ENCODE results near the gene XPNPEP2.

XPNPEP2 gene

DNA sequence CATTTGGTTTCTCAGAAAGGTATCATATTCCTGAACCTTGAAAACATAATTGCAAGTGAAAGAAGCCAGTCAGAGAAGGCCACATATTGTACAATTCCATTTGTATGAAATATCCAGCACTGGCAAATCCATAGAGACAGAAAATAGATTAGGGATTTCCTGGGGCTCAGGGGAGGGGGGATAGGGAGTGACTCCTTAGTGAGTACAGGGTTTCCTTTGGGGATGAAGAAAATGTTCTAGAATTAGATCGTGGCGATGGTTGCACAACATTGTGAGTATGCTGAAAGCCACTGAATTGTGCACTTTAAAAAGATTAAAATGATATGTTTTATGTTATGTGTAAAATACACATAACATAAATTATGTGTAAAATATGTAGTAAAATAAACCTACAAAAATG lies 10.3 kb downstream of the XPNPEP2 start:
- no peak overlapping the region for H3K9ac ChIP-seq (ENCODE audit: low read depth, low read length)
- peaks cover 26% of the 10 kb centered on the region for H3K4me1 ChIP-seq (ENCODE audit: insufficient read depth, low read length)
- no peaks in the 10 kb centered on the region for H3K9me3 ChIP-seq (ENCODE audit: control insufficient read depth, insufficient read depth, low read length)

DNA sequence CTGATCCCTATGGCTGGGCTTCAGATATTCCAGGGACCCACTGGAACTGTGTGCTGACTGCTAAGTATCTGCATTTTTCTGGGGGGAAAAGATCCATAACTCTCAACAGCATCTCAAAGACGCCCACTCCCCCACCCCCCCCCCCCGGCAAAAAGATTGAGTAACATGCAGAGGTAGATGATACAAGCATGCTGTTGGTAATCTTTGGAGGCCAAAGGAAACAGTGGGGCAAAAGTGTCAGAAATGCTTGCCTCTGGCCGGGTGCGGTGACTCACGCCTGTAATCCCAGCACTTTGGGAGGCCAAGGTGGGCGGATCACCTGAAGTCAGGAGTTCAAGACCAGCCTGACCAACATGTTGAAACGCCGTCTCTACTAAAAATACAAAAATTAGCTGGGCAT lies 12.2 kb downstream of the XPNPEP2 start:
- Histone ChIP-seq H3K36me3 (ENCODE audit: insufficient read depth, low read length) (no peaks in the 10 kb centered on the region), H3K9ac (ENCODE audit: low read depth, low read length) (no peak overlapping the region), H3K4me1 (ENCODE audit: insufficient read depth, low read length) (peaks cover 32% of the 10 kb centered on the region), H3K9me3 (ENCODE audit: control insufficient read depth, insufficient read depth, low read length) (no peaks in the 10 kb centered on the region)

More for the DNA sequence above, 10.3 kb downstream of the XPNPEP2 start:
- no peaks in the 10 kb centered on the region for H3K36me3 ChIP-seq (ENCODE audit: insufficient read depth, low read length)

DNA sequence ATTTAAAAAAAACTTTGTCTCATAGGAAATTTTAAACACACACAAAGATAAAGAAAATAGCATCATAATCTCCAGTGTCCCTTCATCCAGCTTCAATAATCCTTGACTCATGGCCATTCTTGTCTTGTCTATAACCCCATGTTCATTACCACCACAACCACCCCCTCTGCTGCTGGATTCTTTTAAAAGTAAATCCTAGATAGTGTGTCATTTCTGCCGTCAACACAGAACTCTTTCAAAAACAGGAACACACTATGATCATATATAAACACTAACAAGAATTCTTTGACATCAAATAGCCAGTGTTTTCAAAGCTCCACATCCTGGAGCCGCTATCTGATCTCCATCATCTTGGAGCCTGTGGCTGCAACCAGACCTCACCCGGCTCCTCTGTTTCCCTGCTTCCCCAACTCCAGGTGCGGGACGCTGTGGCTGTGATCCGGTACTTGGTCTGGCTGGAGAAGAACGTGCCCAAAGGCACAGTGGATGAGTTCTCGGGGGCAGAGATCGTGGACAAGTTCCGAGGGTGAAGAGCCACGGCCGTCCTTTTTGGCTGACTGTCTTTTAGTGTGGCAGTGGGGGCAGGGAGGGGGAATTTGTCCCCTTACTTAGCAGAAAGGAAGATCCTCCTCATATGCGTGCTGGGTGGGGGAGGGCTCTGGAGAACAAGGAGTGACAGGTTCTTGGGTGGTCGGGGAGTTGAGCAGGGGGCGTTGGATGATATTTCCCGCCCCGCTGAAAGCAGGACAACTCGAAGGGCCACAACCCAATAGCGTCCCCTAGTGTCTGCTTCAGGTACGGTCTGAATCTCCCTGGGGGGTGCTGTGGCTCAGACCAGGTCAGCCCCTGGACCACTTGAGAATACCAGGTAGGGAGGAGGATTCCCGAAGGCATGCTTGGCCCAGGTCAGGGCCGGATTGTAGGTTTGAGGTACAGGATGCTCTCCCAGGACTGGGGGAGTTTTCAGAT lies 15.6 kb downstream of the XPNPEP2 start:
- Histone ChIP-seq H3K4me1 (ENCODE audit: insufficient read depth, low read length) (peaks cover 9% of the 10 kb centered on the region; the same call in 1 of the 2 replicates), H3K9me3 (ENCODE audit: control insufficient read depth, insufficient read depth, low read length) (no peaks in the 10 kb centered on the region)

DNA sequence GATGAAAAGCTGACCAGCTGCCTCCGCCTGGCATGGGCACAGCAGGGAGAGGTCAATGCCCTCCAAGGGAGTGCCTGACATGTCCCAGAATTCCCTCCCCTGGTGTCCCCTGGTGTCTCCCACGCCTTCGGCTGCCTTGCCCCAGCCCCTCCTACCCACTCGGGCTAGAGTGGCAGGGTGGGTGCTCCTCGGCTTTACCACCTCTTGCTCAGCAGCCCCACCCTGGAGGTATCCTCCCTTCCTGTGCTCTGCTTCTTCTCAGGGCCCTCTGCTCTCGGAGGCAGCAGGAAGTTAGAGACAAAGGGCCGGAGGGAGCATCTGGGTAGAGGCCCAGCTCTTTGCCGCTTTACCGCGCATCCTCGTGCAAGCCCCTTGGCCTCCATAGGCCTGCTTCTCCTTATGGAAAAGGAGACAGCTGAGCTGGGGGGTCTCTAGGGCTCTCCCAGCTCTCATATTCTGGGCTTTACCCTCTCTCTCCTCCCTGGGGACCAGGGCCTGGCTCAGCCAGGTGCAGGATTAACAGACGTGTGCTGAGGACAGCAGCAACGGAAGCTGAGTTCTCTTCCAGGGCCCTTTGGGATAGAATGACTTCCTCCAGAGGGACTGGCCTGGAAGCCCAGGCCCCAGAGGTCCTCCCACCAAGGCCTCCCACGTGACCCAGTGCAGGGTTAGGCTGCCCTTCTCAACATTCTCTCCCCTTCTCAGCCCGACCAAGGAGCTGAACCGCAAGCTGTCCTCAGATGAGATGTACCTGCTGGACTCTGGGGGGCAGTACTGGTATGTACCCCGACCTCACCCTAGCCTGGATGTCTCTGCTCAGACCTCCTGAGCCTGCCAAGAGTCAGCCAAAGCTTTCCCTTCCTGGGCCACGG lies 17.2 kb downstream of the XPNPEP2 start:
- Histone ChIP-seq H3K9ac (ENCODE audit: low read depth, low read length) (no peak overlapping the region), H3K4me1 (ENCODE audit: insufficient read depth, low read length) (peaks cover 9% of the 10 kb centered on the region; the same call in 1 of the 2 replicates), H3K9me3 (ENCODE audit: control insufficient read depth, insufficient read depth, low read length) (no peaks in the 10 kb centered on the region), H3K36me3 (ENCODE audit: insufficient read depth, low read length) (no peaks in the 10 kb centered on the region)

More for the DNA sequence above, 15.6 kb downstream of the XPNPEP2 start:
- H3K36me3 ChIP-seq (ENCODE audit: insufficient read depth, low read length) = no peaks in the 10 kb centered on the region
- no peak overlapping the region; the same call in 1 of the 2 replicates for H3K9ac ChIP-seq (ENCODE audit: low read depth, low read length)

DNA sequence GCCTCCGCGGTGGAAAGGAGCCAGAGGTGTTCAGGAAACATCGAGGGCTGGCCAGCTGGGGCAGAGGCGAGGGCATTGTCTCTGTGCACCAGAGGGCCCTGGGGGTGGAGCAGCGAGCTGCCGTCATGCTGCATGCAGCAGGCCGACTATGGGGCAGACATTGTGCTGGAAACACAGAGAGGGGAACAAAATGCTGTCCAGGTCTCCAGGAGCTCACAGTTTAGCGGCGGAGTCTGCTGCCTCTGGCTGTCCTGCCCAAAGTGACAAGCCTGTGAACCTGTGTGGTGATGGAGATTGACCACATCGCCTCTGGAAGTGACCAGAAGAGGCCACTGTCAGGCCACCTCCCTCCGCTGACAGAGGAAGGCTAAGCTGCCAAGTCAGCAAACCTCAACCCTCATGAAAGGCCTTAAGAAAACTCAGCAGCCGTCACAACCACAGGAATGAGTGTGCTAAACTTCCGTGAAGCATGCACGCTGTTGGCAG lies 20.8 kb downstream of the XPNPEP2 start:
- Histone ChIP-seq H3K36me3 (ENCODE audit: insufficient read depth, low read length) (no peaks in the 10 kb centered on the region), H3K9ac (ENCODE audit: low read depth, low read length) (no peak overlapping the region), H3K9me3 (ENCODE audit: control insufficient read depth, insufficient read depth, low read length) (no peaks in the 10 kb centered on the region), H3K4me1 (ENCODE audit: insufficient read depth, low read length) (peaks cover 3% of the 10 kb centered on the region; the same call in 1 of the 2 replicates)

DNA sequence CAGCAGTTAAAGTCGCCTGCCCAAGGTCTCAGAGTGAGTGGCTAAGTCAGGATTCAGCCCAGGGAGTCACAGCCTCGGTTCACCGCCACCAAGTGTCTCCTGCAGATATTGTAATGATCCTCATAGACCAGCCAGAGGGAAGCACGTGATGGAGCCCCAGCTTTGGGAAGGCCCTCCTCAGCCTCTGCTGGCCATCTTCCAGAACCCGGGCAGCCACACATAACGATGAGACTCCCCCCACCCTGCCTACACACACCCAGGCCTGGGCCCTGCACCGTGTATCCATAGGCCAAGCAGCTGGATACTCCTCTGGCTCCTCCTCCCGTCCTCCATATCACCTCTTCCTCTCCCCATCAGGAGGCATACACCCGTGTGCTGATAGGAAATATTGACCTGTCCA lies 21.4 kb downstream of the XPNPEP2 start:
- peaks cover 3% of the 10 kb centered on the region; the same call in 1 of the 2 replicates for H3K4me1 ChIP-seq (ENCODE audit: insufficient read depth, low read length)
- no peak overlapping the region for H3K9ac ChIP-seq (ENCODE audit: low read depth, low read length)
- no peaks in the 10 kb centered on the region for H3K36me3 ChIP-seq (ENCODE audit: insufficient read depth, low read length)
- H3K9me3 ChIP-seq (ENCODE audit: control insufficient read depth, insufficient read depth, low read length) = no peaks in the 10 kb centered on the region

DNA sequence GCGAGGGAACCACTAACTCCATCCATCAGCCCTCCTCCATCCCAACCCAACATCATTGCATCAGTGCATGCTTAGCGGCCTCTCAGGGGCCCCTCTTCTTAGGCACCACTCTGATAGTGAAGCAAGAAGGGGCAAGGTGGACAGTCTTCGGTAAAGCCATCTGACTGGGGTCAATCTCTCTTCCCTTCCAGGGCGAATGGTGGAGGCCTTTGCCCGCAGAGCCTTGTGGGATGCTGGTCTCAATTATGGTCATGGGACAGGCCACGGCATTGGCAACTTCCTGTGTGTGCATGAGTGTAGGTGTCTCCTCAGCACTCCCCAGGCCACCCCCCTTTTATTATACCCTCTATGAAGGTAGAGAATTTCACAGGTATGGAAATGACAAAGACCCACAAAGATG lies 22.2 kb downstream of the XPNPEP2 start:
- H3K4me1 ChIP-seq (ENCODE audit: insufficient read depth, low read length) = peaks cover 3% of the 10 kb centered on the region; the same call in 1 of the 2 replicates
- H3K9ac ChIP-seq (ENCODE audit: low read depth, low read length) = no peak overlapping the region
- H3K36me3 ChIP-seq (ENCODE audit: insufficient read depth, low read length) = no peaks in the 10 kb centered on the region
- H3K9me3 ChIP-seq (ENCODE audit: control insufficient read depth, insufficient read depth, low read length) = no peaks in the 10 kb centered on the region

DNA sequence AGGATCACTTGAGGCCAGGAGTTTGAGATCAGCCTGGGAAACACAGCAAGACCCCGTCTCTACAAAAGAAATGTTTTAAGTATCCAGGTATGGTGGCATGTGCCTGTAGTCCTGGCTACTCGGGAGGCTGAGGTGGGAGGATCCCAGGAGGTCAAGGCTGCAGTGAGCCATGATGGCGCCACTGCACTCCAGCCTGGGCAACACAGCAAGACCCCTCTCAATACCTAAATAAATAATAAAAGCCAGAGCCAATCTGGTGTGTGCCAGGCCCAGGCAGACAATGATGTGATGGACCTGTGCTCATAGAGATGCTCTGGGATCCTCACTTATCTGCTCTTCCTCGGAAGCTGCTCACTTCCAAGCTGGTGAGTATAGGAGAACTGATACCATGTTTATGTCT lies 22.8 kb downstream of the XPNPEP2 start:
- Histone ChIP-seq H3K36me3 (ENCODE audit: insufficient read depth, low read length) (no peaks in the 10 kb centered on the region), H3K9me3 (ENCODE audit: control insufficient read depth, insufficient read depth, low read length) (no peaks in the 10 kb centered on the region), H3K4me1 (ENCODE audit: insufficient read depth, low read length) (no peaks in the 10 kb centered on the region; the same call in 1 of the 2 replicates), H3K9ac (ENCODE audit: low read depth, low read length) (no peak overlapping the region)

DNA sequence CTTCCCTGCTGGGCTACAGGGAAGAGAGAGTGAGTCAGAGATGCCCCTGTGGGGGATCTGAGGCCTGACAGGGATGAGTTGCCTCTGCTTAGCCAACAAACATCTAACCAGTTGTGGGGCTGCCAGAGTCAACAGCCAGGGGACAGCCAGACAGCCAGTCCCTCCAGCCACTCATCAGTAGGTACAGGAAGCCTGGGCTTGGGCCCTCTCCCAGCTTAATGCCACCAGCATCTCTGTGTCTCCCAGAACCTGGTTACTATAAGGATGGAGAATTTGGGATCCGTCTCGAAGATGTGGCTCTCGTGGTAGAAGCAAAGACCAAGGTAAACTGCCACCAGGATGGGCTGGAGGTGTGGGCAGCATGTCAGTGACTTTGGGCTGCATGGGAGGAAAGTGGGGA lies 23.7 kb downstream of the XPNPEP2 start:
- no peaks in the 10 kb centered on the region for H3K9me3 ChIP-seq (ENCODE audit: control insufficient read depth, insufficient read depth, low read length)

DNA sequence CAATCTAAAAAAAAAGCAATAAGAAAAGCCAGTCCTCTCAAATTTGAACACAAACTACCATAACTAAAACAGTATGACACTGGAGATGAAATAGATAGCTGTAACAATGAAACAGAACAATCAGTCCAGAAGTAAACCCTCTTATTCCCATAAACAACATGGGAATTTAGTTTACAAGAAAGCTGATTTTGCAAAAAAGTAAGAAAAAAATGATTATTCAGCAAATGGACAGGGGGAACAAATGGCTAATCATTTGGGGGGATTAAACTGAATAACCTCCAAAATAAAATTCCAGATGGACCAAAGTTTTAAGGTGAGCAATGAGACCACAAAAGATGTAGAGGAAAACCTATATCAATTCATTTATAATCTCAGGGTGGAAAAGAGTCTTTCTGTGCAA lies 24.9 kb downstream of the XPNPEP2 start:
- Histone ChIP-seq H3K4me1 (ENCODE audit: insufficient read depth, low read length) (no peaks in the 10 kb centered on the region), H3K9ac (ENCODE audit: low read depth, low read length) (no peak overlapping the region), H3K9me3 (ENCODE audit: control insufficient read depth, insufficient read depth, low read length) (no peaks in the 10 kb centered on the region), H3K36me3 (ENCODE audit: insufficient read depth, low read length) (no peaks in the 10 kb centered on the region)

More for the DNA sequence above, 23.7 kb downstream of the XPNPEP2 start:
- Histone ChIP-seq H3K9ac (ENCODE audit: low read depth, low read length) (no peak overlapping the region), H3K36me3 (ENCODE audit: insufficient read depth, low read length) (no peaks in the 10 kb centered on the region), H3K4me1 (ENCODE audit: insufficient read depth, low read length) (no peaks in the 10 kb centered on the region)

DNA sequence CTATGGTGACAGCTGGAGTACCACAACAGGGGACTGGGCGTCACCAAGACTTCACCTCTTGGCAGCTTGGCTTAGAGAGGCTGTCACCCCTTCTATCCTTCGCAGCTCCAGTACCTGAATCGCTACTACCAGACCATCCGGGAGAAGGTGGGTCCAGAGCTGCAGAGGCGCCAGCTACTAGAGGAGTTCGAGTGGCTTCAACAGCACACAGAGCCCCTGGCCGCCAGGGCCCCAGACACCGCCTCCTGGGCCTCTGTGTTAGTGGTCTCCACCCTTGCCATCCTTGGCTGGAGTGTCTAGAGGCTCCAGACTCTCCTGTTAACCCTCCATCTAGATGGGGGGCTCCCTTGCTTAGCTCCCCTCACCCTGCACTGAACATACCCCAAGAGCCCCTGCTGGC lies 29.4 kb downstream of the XPNPEP2 start:
- H3K9ac ChIP-seq (ENCODE audit: low read depth, low read length) = no peak overlapping the region
- peaks cover 13% of the 10 kb centered on the region; the same call in 1 of the 2 replicates for H3K4me1 ChIP-seq (ENCODE audit: insufficient read depth, low read length)
- no peaks in the 10 kb centered on the region; the same call in 1 of the 2 replicates for H3K36me3 ChIP-seq (ENCODE audit: insufficient read depth, low read length)
- no peaks in the 10 kb centered on the region for H3K9me3 ChIP-seq (ENCODE audit: control insufficient read depth, insufficient read depth, low read length)

DNA sequence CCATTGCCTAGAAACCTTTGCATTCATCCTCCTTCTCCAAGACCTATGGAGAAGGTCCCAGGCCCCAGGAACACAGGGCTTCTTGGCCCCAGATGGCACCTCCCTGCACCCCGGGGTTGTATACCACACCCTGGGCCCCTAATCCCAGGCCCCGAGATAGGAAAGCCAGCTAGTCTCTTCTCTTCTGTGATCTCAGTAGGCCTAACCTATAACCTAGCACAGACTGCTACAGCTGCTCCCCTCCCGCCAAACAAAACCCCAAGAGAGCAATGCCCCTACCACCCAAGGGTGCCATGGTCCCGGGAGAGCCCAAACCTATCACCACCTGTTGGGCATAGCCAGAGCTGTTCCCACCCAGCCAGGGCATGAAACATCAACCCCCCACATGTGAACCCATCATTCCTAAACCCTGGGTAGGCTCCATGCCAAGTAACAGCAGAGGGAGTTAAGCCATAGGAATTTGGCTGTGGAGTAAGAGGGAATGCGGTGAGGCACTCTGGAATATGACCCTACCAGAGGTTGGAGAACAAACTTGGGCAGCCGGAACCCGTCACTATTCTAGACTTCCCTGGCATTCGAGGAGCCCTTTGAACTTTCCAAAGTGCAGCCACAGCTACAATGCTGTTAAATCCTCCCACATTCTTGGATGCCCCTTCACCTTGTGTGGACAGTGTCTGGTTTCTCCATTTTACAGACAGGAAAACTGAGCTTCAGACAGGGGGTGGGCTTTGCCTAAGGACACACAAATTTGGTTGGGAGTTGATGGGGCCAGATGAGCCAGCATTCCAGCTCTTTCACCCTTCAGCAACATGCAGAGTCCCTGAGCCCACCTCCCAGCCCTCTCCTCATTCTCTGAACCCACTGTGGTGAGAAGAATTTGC lies 30.0 kb downstream of the XPNPEP2 start:
- peaks cover 17% of the 10 kb centered on the region for H3K4me1 ChIP-seq (ENCODE audit: insufficient read depth, low read length)

DNA sequence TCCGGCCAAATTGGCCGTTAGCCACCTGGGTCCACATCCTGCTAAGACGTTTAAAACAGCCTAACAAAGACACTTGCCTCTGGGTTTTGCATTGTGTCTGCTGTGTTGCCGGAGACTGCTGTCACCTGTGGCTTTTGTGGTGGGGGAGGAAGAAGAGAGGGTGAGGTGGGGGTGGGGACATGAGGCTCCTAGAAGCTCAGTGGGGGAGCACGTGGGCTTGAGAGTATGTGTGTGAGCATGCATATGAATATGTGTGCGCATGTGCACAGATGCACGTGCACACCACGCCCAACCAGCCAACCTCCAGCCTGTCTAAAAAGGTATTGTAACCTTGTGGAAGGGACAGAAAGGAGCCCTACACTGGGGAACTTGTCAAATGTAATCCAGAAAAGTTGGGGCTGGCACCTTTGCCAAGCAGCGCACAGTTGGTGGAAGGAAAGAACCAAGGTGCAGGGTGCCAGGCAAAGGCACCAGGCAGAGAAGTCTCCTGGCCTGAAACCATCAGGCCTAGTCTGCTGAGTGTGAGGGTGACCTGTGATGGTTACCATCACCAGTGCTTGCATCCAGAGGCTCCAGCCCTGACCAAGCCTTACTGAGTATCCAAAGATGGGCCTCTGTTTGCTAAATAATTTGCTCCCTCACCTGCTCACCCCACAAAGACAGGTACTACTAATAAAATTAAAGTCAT lies 30.8 kb downstream of the XPNPEP2 start:
- H3K9ac ChIP-seq (ENCODE audit: low read depth, low read length) = no peak overlapping the region
- no peaks in the 10 kb centered on the region for H3K9me3 ChIP-seq (ENCODE audit: control insufficient read depth, insufficient read depth, low read length)
- H3K4me1 ChIP-seq (ENCODE audit: insufficient read depth, low read length) = peaks cover 23% of the 10 kb centered on the region
- no peaks in the 10 kb centered on the region; the same call in 1 of the 2 replicates for H3K36me3 ChIP-seq (ENCODE audit: insufficient read depth, low read length)

More for the DNA sequence above, 30.0 kb downstream of the XPNPEP2 start:
- Histone ChIP-seq H3K36me3 (ENCODE audit: insufficient read depth, low read length) (no peaks in the 10 kb centered on the region; the same call in 1 of the 2 replicates), H3K9me3 (ENCODE audit: control insufficient read depth, insufficient read depth, low read length) (no peaks in the 10 kb centered on the region), H3K9ac (ENCODE audit: low read depth, low read length) (no peak overlapping the region)

Data from ES-I3 (cell line).